DMS 273 (cell line): ENCODE data around the gene NFAM1.

Source experiments
- DNase-seq: peaks from one replicate; lab custom pipeline; 2025; ENCODE audit not compliant: unreplicated experiment; lab: John Stamatoyannopoulos, UW

The NFAM1 gene

GRCh38 chr22:42432020-42432596 is at the start of gene NFAM1:
TSS of gene NFAM1 (minus strand) at chr22:42432403. CDS start at chr22:42432357, 46 bp downstream.
- no peak for DNase-seq

DNA sequence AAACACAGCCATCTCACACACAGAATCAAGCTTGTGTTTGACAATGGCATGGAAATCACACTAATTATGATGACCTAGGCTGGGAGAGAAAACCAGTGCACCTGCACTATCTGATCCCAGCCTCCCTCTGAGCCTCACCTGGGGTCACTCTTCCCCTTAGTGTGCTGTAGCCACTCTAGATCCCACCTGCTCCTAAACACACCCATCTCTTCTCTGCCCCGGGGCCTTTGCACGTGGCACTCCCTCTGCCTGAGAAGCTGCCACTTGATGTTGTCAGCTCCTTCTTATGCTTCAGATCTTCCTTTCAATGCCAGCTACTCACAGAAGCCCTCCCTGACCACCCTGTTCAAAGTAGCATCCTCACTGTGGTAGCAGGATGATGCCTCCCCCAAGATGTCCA is 42.9 kb upstream of the NFAM1 start:
- DNase-seq: no peak

DNA sequence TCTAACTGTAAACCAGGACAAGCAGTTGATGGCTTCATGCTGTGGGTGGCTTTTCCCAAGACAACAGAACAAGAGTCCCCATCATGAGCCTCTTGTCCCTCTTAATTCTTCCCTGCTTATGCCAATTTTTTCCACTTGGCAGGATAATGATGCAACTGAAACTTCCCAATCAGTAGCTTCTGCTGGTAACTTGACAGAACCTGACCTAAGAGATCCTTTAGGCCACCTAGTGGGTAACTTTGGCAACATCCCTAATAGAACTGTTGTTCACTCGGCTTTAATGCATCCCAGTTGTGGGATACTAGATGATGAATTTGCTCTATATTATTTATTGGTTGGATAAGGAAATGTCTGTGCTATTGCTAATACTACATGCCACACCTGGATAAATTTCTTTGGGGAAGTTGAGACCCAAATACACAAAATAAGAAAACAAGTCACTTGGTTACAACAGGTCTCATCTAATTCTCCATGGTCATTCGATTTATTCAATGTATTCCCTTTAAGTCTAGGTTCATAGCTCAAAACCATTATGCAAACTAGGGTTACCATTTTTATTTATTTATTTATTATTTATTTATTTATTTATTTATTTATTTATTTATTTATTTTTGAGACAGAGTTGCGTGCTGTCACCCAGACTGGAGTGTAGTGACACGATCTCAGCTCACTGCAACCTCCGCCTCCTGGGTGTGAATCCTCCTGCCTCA is 41.4 kb upstream of the NFAM1 start:
- peak; percentile 74 for DNase-seq

DNA sequence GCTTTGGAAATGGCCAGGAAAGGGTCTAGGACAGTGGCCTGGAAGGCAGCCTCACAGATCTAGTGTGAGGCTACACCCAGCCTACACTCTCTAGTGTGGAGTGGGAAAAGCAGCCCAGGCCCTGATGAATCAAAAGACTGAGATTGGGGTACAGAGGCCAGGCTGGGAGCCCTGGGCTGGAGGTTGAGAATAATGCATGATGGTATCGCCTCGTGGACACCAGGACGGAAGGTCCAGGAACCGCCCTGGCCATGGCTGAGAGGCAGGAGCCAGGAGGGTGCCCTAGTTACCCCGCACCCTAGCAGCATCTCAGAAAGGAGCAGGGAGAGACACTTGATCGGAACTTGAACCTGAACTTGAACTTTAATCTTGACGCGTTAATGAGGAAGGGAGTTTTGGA is 40.5 kb upstream of the NFAM1 start:
- no peak for DNase-seq

GRCh38 chr22:42471441-42471840 is 39.2 kb upstream of the NFAM1 start:
- no peak for DNase-seq

DNA sequence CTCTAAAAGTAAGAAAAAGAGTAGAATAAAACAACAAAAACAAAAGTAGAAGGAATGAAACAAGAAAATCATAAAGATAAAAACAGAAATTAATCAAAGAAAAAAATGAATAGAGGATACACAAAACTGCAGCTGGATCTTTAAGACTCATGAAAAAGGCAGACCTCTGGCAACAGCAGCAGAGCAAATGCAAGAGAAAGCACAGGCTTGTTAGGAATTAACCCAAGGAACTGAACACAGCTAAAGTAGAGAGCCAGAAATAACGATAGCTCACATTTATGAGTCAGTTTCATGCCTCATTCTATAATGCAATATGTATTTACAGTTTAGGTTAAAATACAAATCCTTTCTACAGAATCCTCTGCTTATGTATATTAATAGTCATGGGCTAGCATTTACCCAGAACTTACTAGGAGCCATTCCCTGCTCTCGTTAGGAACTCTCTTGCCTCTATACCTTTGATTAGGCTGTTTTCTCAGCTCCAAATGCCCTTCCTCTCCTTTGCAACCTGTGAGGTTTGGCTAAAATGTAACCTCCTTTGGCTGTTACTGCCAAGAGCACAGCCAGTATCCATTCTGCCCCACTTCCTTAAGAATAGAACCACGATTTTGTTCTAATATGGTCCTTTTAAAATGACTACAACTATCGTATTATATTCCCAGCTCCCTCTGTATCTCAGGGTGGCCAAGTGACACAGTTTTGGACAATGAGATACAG is 38.3 kb upstream of the NFAM1 start:
- DNase-seq: no peak

- DNase-seq: no peak
Measured at GRCh38 chr22:42468841-42469240, 36.6 kb upstream of the NFAM1 start.

DNA sequence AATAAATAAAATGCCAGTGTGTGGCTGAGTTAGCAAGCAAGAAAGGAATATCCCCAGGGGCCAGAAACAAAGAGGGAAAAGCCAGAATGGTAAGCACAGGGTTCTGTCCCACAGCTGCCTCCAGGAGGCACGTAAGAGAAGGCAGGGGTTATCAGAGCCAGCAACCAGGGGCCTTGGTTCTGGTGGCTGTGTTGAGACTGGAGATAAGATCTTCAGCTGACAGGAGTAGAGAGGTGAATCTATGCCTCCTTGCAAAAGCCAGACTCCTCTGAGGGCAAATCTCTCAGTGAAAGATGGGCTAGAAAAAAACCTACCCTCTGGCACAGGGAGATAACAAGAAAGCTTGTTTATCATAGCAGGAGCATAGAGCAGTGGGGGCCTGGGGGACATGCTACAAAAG is 29.8 kb upstream of the NFAM1 start:
- DNase-seq: no peak

DNA sequence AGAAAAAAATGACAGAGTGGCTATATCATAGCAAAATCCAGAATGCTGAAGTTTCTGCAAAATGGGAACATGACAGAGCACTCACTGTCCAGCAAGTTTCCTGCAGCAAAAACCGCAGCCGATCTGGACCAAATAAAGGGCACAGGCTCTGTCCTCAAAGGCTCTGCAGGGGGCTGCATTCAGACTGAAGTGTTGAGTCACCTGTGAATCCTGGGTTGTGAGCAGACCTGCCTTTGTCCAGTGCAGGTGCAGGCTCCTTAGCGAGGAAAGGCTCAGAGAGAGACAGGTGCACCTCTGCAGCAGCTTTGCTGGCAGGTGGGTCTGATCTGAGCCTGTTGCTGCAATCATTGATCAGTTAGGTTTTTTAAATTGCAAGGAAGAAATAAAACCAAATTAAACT is 29.3 kb upstream of the NFAM1 start:
- no peak for DNase-seq

DNA sequence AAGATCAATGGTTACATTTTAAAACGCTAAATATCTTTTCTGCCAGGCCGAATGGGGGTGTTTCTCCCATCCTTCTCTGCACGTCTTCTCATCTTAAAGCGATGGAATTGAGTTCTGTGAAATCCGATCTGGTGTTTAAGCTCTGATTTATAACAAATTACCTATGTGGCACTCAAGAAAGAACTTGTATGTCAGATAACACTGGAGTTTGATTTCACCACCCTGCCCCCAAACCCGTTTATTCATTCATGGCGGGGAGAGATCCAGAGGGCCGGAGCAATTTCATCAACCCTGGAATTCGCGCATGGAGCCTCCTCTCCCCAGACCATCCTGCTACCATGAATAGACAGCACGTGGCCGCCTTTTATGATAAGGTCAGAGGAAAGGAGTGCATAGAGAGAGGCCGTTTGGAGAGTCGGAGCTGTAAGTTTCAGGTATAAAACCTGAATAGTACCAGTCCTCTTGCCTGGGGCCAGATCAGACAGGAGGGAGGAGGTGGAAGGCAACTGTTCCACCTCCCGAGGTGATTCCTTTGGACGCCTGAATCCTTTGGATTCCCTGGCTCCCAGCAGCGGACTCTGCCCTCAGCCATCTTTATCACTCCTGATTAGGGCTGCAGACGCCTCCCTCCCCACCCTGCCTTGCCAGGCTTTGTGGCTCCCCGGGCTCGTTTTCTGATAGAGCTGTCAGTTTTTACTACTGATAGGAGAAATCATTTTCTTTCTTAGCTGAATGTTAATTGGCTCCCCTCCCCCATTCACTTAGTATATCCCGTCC is 27.3 kb upstream of the NFAM1 start:
- no peak for DNase-seq

- DNase-seq: no peak
Measured at GRCh38 chr22:42452916-42453315, 20.7 kb upstream of the NFAM1 start.

GRCh38 chr22:42452456-42452855 is 20.3 kb upstream of the NFAM1 start:
- DNase-seq: no peak

DNA sequence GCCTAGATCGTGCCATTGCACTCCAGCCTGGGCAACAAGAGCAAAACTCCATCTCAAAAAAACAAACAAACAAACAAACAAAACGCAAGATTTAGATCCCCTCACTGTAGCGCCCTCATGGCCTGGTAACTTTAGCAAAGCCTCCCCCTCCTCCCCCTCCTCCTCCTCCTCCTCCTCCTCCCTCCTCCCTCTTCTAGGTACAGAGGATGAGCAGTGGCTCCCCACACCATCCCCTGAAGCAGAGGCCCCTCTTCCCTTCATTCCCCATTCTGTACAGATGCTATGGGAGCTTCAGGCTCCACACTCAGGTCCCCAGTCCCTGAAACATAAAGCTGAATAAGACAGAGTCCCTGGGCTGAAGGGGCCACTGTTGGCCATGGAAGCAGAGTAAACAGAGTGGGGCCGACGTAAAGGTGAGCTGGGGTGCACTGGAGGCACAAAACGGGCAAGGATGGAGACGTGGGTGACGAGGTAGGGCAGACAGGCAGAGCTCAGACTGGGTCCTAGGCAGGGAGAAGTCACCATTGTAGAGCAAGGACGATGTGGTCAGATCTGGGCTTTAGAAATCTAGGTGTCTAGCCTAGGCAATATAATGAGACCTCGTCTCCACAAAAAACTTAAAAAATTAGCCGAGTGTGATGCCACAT is 19.4 kb upstream of the NFAM1 start:
- DNase-seq: no peak

DNA sequence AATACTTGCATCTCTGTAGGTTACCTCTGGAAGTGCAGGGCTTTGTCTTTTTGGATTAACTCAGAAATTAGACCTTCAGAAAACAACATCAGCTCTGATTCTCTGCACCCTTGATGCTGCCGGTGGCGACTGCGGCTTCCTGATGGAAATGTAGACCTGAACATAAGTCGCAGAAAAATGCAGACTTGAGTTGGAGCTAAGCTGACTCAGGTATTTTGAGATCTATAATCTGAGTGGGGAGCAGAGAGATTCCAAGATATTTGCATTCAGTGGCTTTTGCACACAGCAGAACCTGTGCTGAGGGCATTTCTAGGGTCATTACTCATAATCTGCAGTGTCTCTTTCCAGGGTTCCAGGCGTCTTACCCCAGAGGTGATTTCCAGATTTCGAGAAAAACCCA is 18.7 kb upstream of the NFAM1 start:
- no peak for DNase-seq

DNA sequence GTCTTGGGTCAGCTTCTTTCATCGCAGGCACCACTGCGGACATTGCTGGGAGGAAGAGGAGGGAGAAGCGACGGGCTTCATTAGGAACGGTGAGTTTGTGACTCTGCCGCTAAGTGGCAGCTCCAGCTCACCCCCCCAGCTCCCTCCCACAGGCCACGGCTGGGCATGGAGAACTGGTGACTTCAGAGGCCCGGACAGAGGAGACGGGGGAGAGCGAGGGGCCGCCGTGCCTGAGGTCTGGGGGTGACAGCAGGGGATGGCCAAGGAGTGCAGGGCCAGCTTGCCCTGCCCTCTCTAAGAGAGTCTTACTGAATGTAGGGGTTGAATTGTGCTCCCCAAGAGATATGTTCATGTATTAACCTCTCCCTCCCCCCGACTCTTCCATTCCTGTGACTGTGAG is 13.9 kb upstream of the NFAM1 start:
- DNase-seq: no peak

- DNase-seq: peak; percentile 84
Measured at GRCh38 chr22:42444077-42444904, 12.1 kb upstream of the NFAM1 start.

DNA sequence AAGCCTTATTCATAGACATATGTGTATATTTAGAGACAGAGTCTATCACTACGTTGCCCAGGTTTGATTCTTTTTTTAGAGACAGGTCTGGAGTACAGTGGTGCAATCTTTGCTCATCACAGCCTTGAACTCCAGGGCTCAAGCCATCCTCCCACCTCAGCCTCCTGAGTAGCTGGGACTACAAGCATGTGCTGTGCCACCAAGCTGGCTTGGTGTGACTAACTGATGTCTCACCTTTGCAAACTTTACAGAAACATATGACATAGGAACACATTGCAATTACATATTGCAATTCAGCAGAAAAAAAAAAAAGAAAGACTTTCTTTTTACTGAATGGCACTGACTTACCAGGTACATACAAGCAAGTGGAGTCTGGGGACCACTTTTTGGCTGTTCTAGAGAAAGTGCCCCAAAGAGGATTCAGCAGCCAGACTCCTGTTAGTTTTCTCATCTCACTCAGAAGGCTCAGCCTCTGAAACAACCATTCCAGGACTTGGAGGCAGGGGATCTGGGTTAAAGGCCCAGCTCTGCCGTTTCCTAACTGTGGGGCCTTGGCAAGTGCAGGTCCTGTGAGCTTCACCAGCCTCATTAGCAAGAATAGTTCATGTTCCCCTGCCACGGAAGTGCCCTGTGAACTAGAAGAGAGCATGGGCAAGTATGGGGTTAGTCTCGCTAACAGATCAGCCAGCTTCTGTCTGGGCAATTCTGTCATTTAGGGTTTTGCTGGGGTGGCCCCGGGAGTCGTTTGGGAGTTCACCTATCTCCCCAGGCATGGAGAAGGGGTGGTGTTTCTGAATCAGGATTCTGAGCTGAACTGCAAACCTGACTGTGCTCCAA is 11.3 kb upstream of the NFAM1 start:
- DNase-seq: no peak

GRCh38 chr22:42442748-42443147 is 10.5 kb upstream of the NFAM1 start:
- DNase-seq: no peak

DNA sequence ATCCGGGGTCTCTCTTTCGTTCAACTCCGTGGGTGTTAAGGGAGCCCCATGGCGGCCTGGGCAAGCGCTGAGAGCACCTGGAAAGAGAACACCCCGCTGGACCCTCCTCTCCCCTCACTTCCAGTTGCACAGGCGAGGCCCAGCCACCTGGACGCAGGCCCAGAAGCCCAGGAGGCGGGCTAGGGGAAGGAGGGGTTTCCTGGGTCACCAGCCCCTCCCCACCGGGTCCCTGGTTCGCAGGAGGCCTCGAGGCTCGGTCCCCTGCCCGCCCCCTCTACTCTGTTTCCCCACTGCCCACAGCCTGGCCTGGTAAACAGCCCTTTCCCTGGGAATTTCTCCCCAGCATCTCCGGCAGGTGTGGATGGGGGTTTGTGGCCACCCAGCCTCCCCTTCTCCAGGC is 8.5 kb upstream of the NFAM1 start:
- DNase-seq: no peak
